ENCODE data around the gene SAMD4B.

The SAMD4B gene

GRCh38 chr19:39410017-39410830 is 68.0 kb downstream of the SAMD4B start:
- peak; percentile 81 for DNase-seq

GRCh38 chr19:39410831-39411080 is 68.5 kb downstream of the SAMD4B start:
- no peak for DNase-seq

GRCh38 chr19:39411081-39411831 is 69.0 kb downstream of the SAMD4B start:
- no peak for DNase-seq

- DNase-seq, result peak; percentile 92
These were observed 69.5 kb downstream of the SAMD4B start for GRCh38 chr19:39411832-39412099.

GRCh38 chr19:39412100-39412866 is 70.1 kb downstream of the SAMD4B start, which contains the start of gene PLEKHG2:
TSS of gene PLEKHG2 (plus strand) at chr19:39412669. CDS start at chr19:39414087, 1,418 bp downstream.
- peak; percentile 98 for DNase-seq

GRCh38 chr19:39412867-39413271 is 70.6 kb downstream of the SAMD4B start:
- DNase-seq, result no peak

GRCh38 chr19:39413272-39413910 is 71.2 kb downstream of the SAMD4B start:
- DNase-seq, result no peak

- DNase-seq, result no peak
These were observed 71.8 kb downstream of the SAMD4B start for GRCh38 chr19:39413911-39414608.

GRCh38 chr19:39415111-39416046 is 73.2 kb downstream of the SAMD4B start:
- no peak for DNase-seq

GRCh38 chr19:39416152-39417120 is 74.2 kb downstream of the SAMD4B start:
- no peak for DNase-seq

GRCh38 chr19:39417463-39418181 is 75.4 kb downstream of the SAMD4B start:
- no peak for DNase-seq

GRCh38 chr19:39419003-39419402 is 76.8 kb downstream of the SAMD4B start:
- no peak for DNase-seq

GRCh38 chr19:39420769-39421168 is 78.5 kb downstream of the SAMD4B start:
- no peak for DNase-seq

- no peak for DNase-seq
These were observed 79.8 kb downstream of the SAMD4B start for GRCh38 chr19:39422020-39422419.

- no peak for DNase-seq
These were observed 81.3 kb downstream of the SAMD4B start for GRCh38 chr19:39423258-39424086.

- DNase-seq, result no peak
These were observed 82.7 kb downstream of the SAMD4B start for GRCh38 chr19:39424934-39425333.

- no peak for DNase-seq
These were observed 83.5 kb downstream of the SAMD4B start for GRCh38 chr19:39425744-39426143.

- no peak for DNase-seq
These were observed 83.9 kb downstream of the SAMD4B start for GRCh38 chr19:39426170-39426569.

- no peak for DNase-seq
These were observed 85.5 kb downstream of the SAMD4B start for GRCh38 chr19:39427707-39428106.
